B cell (primary cell): ENCODE results near the gene XYLT1. TPM values are rescaled to one million over a fixed set of nuclear protein-coding genes. Genes with fewer than 3 reads are reported as not detected.

Source experiments
- ATAC-seq: fragments of 200-7000 bp; cut with Tn5 transposase; one replicate; pipeline ENCODE4 v1.10.0; 2021; ENCODE audit warnings: low read depth, mild to moderate bottlenecking, moderate number of reproducible peaks, moderate library complexity
- CTCF ChIA-PET: fragments of 350-600 bp; sonication (Branson Sonifier 250); formaldehyde crosslinking; loops from one replicate; lab custom pipeline; 2021; ENCODE audit warnings: antibody characterized with exemption, inconsistent platforms; lab: Charles Lee
- POLR2A ChIA-PET: fragments of 350-600 bp; sonication (Branson Sonifier 250); formaldehyde crosslinking; loops from one replicate; lab custom pipeline; 2021; ENCODE audit warnings: antibody characterized with exemption; lab: Charles Lee
- DNase-seq: peaks from one replicate; pipeline ENCODE4 v3.0.0; 2013
- H2AFZ ChIP-seq: 2 replicates; pipeline ENCODE4 v1.6.1; 2012; ENCODE audit warnings: mild to moderate bottlenecking, low read depth, low read length; ENCODE audit not compliant: insufficient read depth, poor library complexity, severe bottlenecking
- H3K27ac ChIP-seq, 2 donors: 1 replicate in 1 of 2; 2 replicates in 1 of 2; pipeline ENCODE4 v1.5.1; 2012 to 2013; ENCODE audit warnings: low read length in 2 of 2, mild to moderate bottlenecking in 2 of 2, moderate library complexity in 1 of 2
- H3K27me3 ChIP-seq, 4 experiments: fragments of 200-600 bp in 1 of 4; sonication (generic) in 1 of 4; replicated peaks in 1 of 4; 1 replicate in 2 of 4; 2 replicates in 2 of 4; pipeline versions ENCODE4 v1.6.1 to v1.7.0; 2013 to 2016; ENCODE audit warnings: low read length in 3 of 4, mild to moderate bottlenecking in 2 of 4, mixed read lengths in 1 of 4, moderate library complexity in 1 of 4; ENCODE audit not compliant: insufficient read depth in 4 of 4, control insufficient read depth in 3 of 4; ENCODE audit errors: control extremely low read depth in 1 of 4
- H3K36me3 ChIP-seq, 2 experiments: replicated peaks in 1 of 2; 1 replicate in 1 of 2; 2 replicates in 1 of 2; pipeline versions ENCODE4 v1.6.1 to v1.7.1; 2013; ENCODE audit warnings: low read length in 1 of 2; ENCODE audit not compliant: insufficient read depth in 2 of 2, control insufficient read depth in 1 of 2; ENCODE audit errors: control extremely low read depth in 1 of 2, extremely low read depth in 1 of 2
- H3K4me1 ChIP-seq, 2 donors: fragments of 200-600 bp in 1 of 2; sonication (generic) in 1 of 2; 1 replicate in 1 of 2; 2 replicates in 1 of 2; pipeline versions ENCODE4 v1.5.1 to v1.6.1; 2013 to 2017; ENCODE audit warnings: low read length in 2 of 2; ENCODE audit not compliant: control insufficient read depth in 2 of 2, insufficient read depth in 2 of 2
- H3K4me2 ChIP-seq: replicated peaks from 2 replicates; pipeline ENCODE3; 2012; ENCODE audit warnings: mild to moderate bottlenecking, low read depth, low read length; ENCODE audit not compliant: poor library complexity, severe bottlenecking
- H3K4me3 ChIP-seq, 5 experiments: fragments of 200-600 bp in 1 of 5; sonication (generic) in 1 of 5; 1 replicate in 3 of 5; 2 replicates in 2 of 5; pipeline versions ENCODE4 v1.5.1 to v1.7.0; 2011 to 2016; ENCODE audit warnings: low read length in 4 of 5, mild to moderate bottlenecking in 4 of 5, low read depth in 2 of 5, control low read depth in 1 of 5, moderate library complexity in 1 of 5; ENCODE audit not compliant: insufficient read depth in 1 of 5; ENCODE audit errors: control extremely low read depth in 1 of 5, extremely low read depth in 1 of 5
- H3K79me2 ChIP-seq: fragments of 200-600 bp; sonication (generic); one replicate; pipeline ENCODE4 v1.6.0; 2016; ENCODE audit warnings: low read length; ENCODE audit not compliant: control insufficient read depth, insufficient read depth
- H3K9ac ChIP-seq: fragments of 200-600 bp; sonication (generic); 2 replicates; pipeline ENCODE4 v1.6.1; 2017; ENCODE audit warnings: mild to moderate bottlenecking, low read length, moderate library complexity
- H3K9me3 ChIP-seq, 3 donors: one replicate each; pipeline versions ENCODE4 v1.6.1 to v1.7.1; 2013; ENCODE audit warnings: low read length in 2 of 3; ENCODE audit not compliant: control insufficient read depth in 2 of 3, insufficient read depth in 1 of 3; ENCODE audit errors: control extremely low read depth in 1 of 3
- H4K20me1 ChIP-seq: 2 replicates; pipeline ENCODE4 v1.6.0; 2012; ENCODE audit warnings: mild to moderate bottlenecking, low read length; ENCODE audit not compliant: insufficient read depth, control insufficient read depth, poor library complexity, severe bottlenecking
- H3K27ac Mint-ChIP-seq: one replicate; pipeline ENCODE4 v1.8.0; 2021; ENCODE audit warnings: mixed read lengths
- H3K27me3 Mint-ChIP-seq: one replicate; pipeline ENCODE4 v1.8.0; 2021; ENCODE audit warnings: mixed read lengths
- H3K4me1 Mint-ChIP-seq: one replicate; pipeline ENCODE4 v1.8.0; 2021; ENCODE audit warnings: mixed read lengths
- H3K4me3 Mint-ChIP-seq: one replicate; pipeline ENCODE4 v1.8.0; 2021; ENCODE audit warnings: mixed read lengths
- H3K9me3 Mint-ChIP-seq: one replicate; pipeline ENCODE4 v1.8.0; 2022; ENCODE audit warnings: mixed read lengths; ENCODE audit not compliant: insufficient read depth
- EZH2 ChIP-seq: IDR thresholded peaks from 2 replicates; pipeline ENCODE4 v1.6.1; 2012; ENCODE audit warnings: borderline replicate concordance, low read depth, mild to moderate bottlenecking, moderate library complexity, low read length; ENCODE audit not compliant: insufficient read depth, poor library complexity, severe bottlenecking
- WGBS: methylation state at CpG from one replicate; pipeline ENCODE4 v1.1.5; 2013; ENCODE audit warnings: missing lambda C conversion rate; ENCODE audit not compliant: insufficient coverage; 5-methylcytosine and 5-hydroxymethylcytosine counted together
- intact Hi-C: fragments of 100-400 bp; cut with micrococcal nuclease; formaldehyde crosslinking; loops from one replicate; pipeline ENCODE4 v1.10.0; 2022
- polyA plus RNA-seq: library from polyadenylated mRNA; depleted of rRNA; stranded (reverse); fragments of >200 nt; gene quantifications from 2 replicates; pipeline ENCODE4 v1.2.3, GENCODE V29; 2012
- total RNA-seq, 2 donors: library from RNA; stranded (reverse); fragments of 120-200 nt in 1 of 2; gene quantifications; 1 replicate in 1 of 2; 2 replicates in 1 of 2; pipeline versions ENCODE4 v1.2.3 to v1.2.4, GENCODE V29; 2013 to 2022
- TF ChIP-seq, protein P1 (sequence below): fragments of 200-600 bp; IDR thresholded peaks from one replicate; pipeline ENCODE4 v1.8.0; 2022; ENCODE audit warnings: antibody characterized with exemption, mild to moderate bottlenecking

Gene XYLT1
- total and polyA plus RNA-seq, 2 donors (not counting 1 experiment from before 2014, with no cell fraction given): 8.7 to 59.6 TPM

- no peak for DNase-seq
- Mint-ChIP-seq H3K9me3 (peaks cover 4% of the 10 kb centered on the region), H3K27me3 (no peaks in the 10 kb centered on the region), H3K27ac (peak overlapping the region; percentile 26), H3K4me3 (no peak overlapping the region), H3K4me1 (peaks cover 5% of the 10 kb centered on the region)
- no peak overlapping the region for H3K9ac ChIP-seq
- H3K4me1 ChIP-seq: no peaks in the 10 kb centered on the region
- ATAC-seq: no peak
- ChIA-PET CTCF (no interaction called here), POLR2A (no interaction called here)
- 76% methylated on average over 3 of the region's 10 CpGs for WGBS
- no peak overlapping the region for H3K27ac ChIP-seq
- H3K79me2 ChIP-seq: no peaks in the 10 kb centered on the region
- no peak overlapping the region for H2AFZ ChIP-seq
- H3K36me3 ChIP-seq: peaks cover 0 to 30% of the 10 kb centered on the region in 2 experiments
- no peak overlapping the region for H3K4me2 ChIP-seq
- no peaks in the 10 kb centered on the region for H3K9me3 ChIP-seq
- no peaks in the 10 kb centered on the region for H4K20me1 ChIP-seq
- TF ChIP-seq, protein P1, sequence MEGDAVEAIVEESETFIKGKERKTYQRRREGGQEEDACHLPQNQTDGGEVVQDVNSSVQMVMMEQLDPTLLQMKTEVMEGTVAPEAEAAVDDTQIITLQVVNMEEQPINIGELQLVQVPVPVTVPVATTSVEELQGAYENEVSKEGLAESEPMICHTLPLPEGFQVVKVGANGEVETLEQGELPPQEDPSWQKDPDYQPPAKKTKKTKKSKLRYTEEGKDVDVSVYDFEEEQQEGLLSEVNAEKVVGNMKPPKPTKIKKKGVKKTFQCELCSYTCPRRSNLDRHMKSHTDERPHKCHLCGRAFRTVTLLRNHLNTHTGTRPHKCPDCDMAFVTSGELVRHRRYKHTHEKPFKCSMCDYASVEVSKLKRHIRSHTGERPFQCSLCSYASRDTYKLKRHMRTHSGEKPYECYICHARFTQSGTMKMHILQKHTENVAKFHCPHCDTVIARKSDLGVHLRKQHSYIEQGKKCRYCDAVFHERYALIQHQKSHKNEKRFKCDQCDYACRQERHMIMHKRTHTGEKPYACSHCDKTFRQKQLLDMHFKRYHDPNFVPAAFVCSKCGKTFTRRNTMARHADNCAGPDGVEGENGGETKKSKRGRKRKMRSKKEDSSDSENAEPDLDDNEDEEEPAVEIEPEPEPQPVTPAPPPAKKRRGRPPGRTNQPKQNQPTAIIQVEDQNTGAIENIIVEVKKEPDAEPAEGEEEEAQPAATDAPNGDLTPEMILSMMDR: no peak
- TF ChIP-seq EZH2: no peak
- H3K27me3 ChIP-seq: no peaks in the 10 kb centered on the region
- H3K4me3 ChIP-seq: no peak overlapping the region
- intact Hi-C loops: no loop called here
These were observed 365.4 kb downstream of the XYLT1 start for GRCh38 chr16:17105239-17105797.

DNA sequence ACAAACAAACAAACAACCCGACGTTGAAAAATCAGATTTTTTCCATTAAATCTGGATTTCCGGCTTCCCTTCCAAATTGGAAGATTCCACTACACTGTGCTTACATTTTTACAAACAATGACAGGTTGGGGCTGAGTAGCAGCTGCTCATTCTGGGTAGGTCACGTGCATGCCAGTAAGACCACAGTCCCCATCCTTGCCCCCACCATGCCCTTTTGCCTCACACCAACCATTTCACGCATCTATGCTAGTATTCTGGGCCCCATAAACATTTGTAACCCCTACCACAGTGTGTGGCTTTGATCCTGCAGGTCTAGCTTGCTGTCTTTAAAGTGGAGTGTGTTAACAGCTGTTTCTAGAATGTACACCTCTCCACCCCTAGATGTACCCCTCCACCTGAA, 366.1 kb downstream of the XYLT1 start:
- intact Hi-C loops: no loop called here
- H3K4me3 Mint-ChIP-seq: no peak overlapping the region
- H3K27me3 Mint-ChIP-seq: no peaks in the 10 kb centered on the region

More for the DNA sequence above, 366.1 kb downstream of the XYLT1 start:
- no peak for DNase-seq
- no peaks in the 10 kb centered on the region for H3K27me3 ChIP-seq
- no peaks in the 10 kb centered on the region for H3K9me3 ChIP-seq
- no peaks in the 10 kb centered on the region for H3K4me1 ChIP-seq
- peaks cover 0 to 24% of the 10 kb centered on the region in 2 experiments for H3K36me3 ChIP-seq
- no peak overlapping the region for H3K4me3 ChIP-seq
- no peak overlapping the region for H3K27ac Mint-ChIP-seq
- H3K9ac ChIP-seq: no peak overlapping the region
- H3K4me2 ChIP-seq: no peak overlapping the region
- no peak overlapping the region for H2AFZ ChIP-seq
- ATAC-seq: no peak
- ChIA-PET CTCF (no interaction called here), POLR2A (no interaction called here)
- H3K4me1 Mint-ChIP-seq: peaks cover 5% of the 10 kb centered on the region
- H3K79me2 ChIP-seq: no peaks in the 10 kb centered on the region
- no peak overlapping the region for H3K27ac ChIP-seq
- no peak for TF ChIP-seq EZH2
- TF ChIP-seq, protein P1: no peak
- H4K20me1 ChIP-seq: no peaks in the 10 kb centered on the region
- WGBS: 100% methylated on average over 3 of the region's 5 CpGs
- no peaks in the 10 kb centered on the region for H3K9me3 Mint-ChIP-seq
